Endothelial cell of umbilical vein (primary cell): ENCODE measurements around the gene SLC17A9. TPM values are rescaled to one million over a fixed set of nuclear protein-coding genes. Genes with fewer than 3 reads are reported as not detected.

Experiments
- BruUV-seq: library from RNA; stranded (reverse); fragments of 400-500 nt; replicated peaks from 2 replicates; lab custom pipeline; 2021; lab: Mats Ljungman, UMichigan
- CTCF ChIA-PET: fragments of 300-600, 350-600 bp; sonication (Branson Sonifier 250); formaldehyde crosslinking; loops from one replicate; lab custom pipeline; 2021; ENCODE audit warnings: antibody characterized with exemption, inconsistent platforms; lab: Charles Lee
- POLR2A ChIA-PET: fragments of 300-600, 350-600 bp; sonication (Branson Sonifier 250); formaldehyde crosslinking; loops from one replicate; lab custom pipeline; 2021; ENCODE audit warnings: antibody characterized with exemption, inconsistent platforms; lab: Charles Lee
- DNase-seq: peaks from one replicate; pipeline ENCODE4 v3.0.0-alpha.2; 2011; ENCODE audit warnings: low read depth, low spot score
- FAIRE-seq: peaks from 2 replicates; lab custom pipeline; 2011; peaks lifted over from hg19 to GRCh38; lab: Jason Lieb, UNC
- H2AFZ ChIP-seq: 2 replicates; pipeline ENCODE4 v1.6.0; 2012; ENCODE audit warnings: low read depth, low read length, control low read depth, inconsistent platforms
- H3K27ac ChIP-seq: 2 replicates; pipeline ENCODE4 v1.5.1; 2011; ENCODE audit warnings: low read depth, mild to moderate bottlenecking, control low read depth, low read length, moderate library complexity; ENCODE audit not compliant: insufficient read depth
- H3K27me3 ChIP-seq, 2 experiments: 2 replicates each; pipeline versions ENCODE4 v1.6.0 to v1.6.1; 2011; ENCODE audit warnings: low read length in 2 of 2, mixed read lengths in 1 of 2; ENCODE audit not compliant: control insufficient read depth in 2 of 2, insufficient read depth in 2 of 2
- H3K36me3 ChIP-seq, 2 experiments: 2 replicates in 1 of 2; 3 replicates in 1 of 2; pipeline ENCODE4 v1.5.1; 2011; ENCODE audit warnings: low read length in 2 of 2, mild to moderate bottlenecking in 1 of 2, moderate library complexity in 1 of 2; ENCODE audit not compliant: control insufficient read depth in 2 of 2, insufficient read depth in 2 of 2; ENCODE audit errors: extremely low read depth in 1 of 2
- H3K4me1 ChIP-seq: 3 replicates; pipeline ENCODE4 v1.5.1; 2011; ENCODE audit warnings: mild to moderate bottlenecking, low read length; ENCODE audit not compliant: control insufficient read depth, insufficient read depth; ENCODE audit errors: extremely low read depth
- H3K4me2 ChIP-seq: 2 replicates; pipeline ENCODE4 v1.6.1; 2011; ENCODE audit warnings: low read length, control low read depth, mixed read lengths; ENCODE audit not compliant: insufficient read depth
- H3K4me3 ChIP-seq, 3 experiments: fragments of 200-600 bp in 1 of 3; sonication (generic), shearing (Covaris generic) in 1 of 3; replicated peaks in 1 of 3; 2 replicates each; pipeline ENCODE4 v1.5.1; 2011 to 2016; ENCODE audit warnings: control low read depth in 3 of 3, low read length in 3 of 3, mild to moderate bottlenecking in 2 of 3, inconsistent platforms in 1 of 3, low read depth in 1 of 3, moderate library complexity in 1 of 3; ENCODE audit not compliant: insufficient read depth in 1 of 3
- H3K79me2 ChIP-seq: 2 replicates; pipeline ENCODE4 v1.6.0; 2012; ENCODE audit warnings: low read length, inconsistent platforms; ENCODE audit not compliant: control insufficient read depth, insufficient read depth
- H3K9ac ChIP-seq: replicated peaks from 2 replicates; pipeline ENCODE3; 2011; ENCODE audit warnings: low read length, control low read depth; ENCODE audit not compliant: insufficient read depth; ENCODE audit errors: extremely low read depth
- H3K9me1 ChIP-seq: replicated peaks from 3 replicates; pipeline ENCODE4 v1.6.0; 2011; ENCODE audit warnings: mild to moderate bottlenecking, low read length; ENCODE audit not compliant: control insufficient read depth, insufficient read depth; ENCODE audit errors: extremely low read depth
- H3K9me3 ChIP-seq: replicated peaks from 2 replicates; pipeline ENCODE4 v1.5.1; 2012; ENCODE audit warnings: low read length, inconsistent platforms; ENCODE audit not compliant: control insufficient read depth, insufficient read depth
- H4K20me1 ChIP-seq: replicated peaks from 2 replicates; pipeline ENCODE3; 2011; ENCODE audit warnings: mild to moderate bottlenecking, low read length; ENCODE audit not compliant: control insufficient read depth, insufficient read depth; ENCODE audit errors: extremely low read depth
- EZH2 ChIP-seq: IDR thresholded peaks from 2 replicates; pipeline ENCODE4 v1.6.1; 2012; ENCODE audit warnings: borderline replicate concordance, low read depth, mild to moderate bottlenecking, moderate library complexity, low read length, inconsistent platforms; ENCODE audit not compliant: severe bottlenecking
- FOS ChIP-seq: IDR thresholded peaks from 2 replicates; pipeline ENCODE4 v1.6.1; 2011; ENCODE audit warnings: mild to moderate bottlenecking, low read length, moderate library complexity, borderline replicate concordance; ENCODE audit not compliant: insufficient read depth
- GATA2 ChIP-seq: IDR thresholded peaks from 2 replicates; pipeline ENCODE4 v1.7.0; 2011; ENCODE audit warnings: low read depth, mild to moderate bottlenecking, moderate library complexity, mixed read lengths, low read length; ENCODE audit not compliant: insufficient read length, insufficient read depth
- JUN ChIP-seq: IDR thresholded peaks from 2 replicates; pipeline ENCODE4 v1.6.1; 2011; ENCODE audit warnings: borderline replicate concordance, low read depth; ENCODE audit not compliant: insufficient read length, insufficient read depth
- MYC ChIP-seq: IDR thresholded peaks from one replicate; pipeline ENCODE4 v1.6.1; 2011; ENCODE audit warnings: mild to moderate bottlenecking, low read depth, low read length
- POLR2A ChIP-seq: IDR thresholded peaks from 2 replicates; pipeline ENCODE4 v1.6.1; 2012; ENCODE audit warnings: low read depth, mild to moderate bottlenecking, control low read depth, low read length
- POLR2AphosphoS5 ChIP-seq: IDR thresholded peaks from 2 replicates; pipeline ENCODE4 v1.6.1; 2012; ENCODE audit warnings: low read depth, mild to moderate bottlenecking, control low read depth, low read length, moderate library complexity; ENCODE audit not compliant: insufficient read depth
- dilution Hi-C: fragments of 300-500 bp; cut with MboI; formaldehyde crosslinking; loops from one replicate; pipeline ENCODE4 v1.15.0; 2019; ENCODE audit warnings: low sequenced_read_pairs; ENCODE audit not compliant: extremely low pct_ligation_motif_present
- intact Hi-C: fragments of 100-400 bp; cut with micrococcal nuclease; formaldehyde crosslinking; loops from one replicate; pipeline ENCODE4 v1.10.0; 2022
- polyA plus RNA-seq, 4 experiments: library from polyadenylated mRNA; depleted of rRNA in 3 of 4; stranded (reverse) in 3 of 4; unstranded in 1 of 4; fragments of >200 nt; gene quantifications; 2 replicates each; pipeline versions ENCODE4 v1.2.1 to v1.2.3, GENCODE V29; 2011 to 2012; ENCODE audit warnings: missing spikeins in 1 of 4
- total RNA-seq: library from RNA; stranded (reverse); gene quantifications from 2 replicates; pipeline ENCODE4 v1.2.3, GENCODE V29; 2021
- TF ChIP-seq, protein P1 (sequence below), 2 donors: IDR thresholded peaks; 1 replicate in 1 of 2; 2 replicates in 1 of 2; pipeline ENCODE4 v1.5.1; 2011; ENCODE audit warnings: low read length in 2 of 2, mild to moderate bottlenecking in 2 of 2, moderate library complexity in 2 of 2, control low read depth in 1 of 2, inconsistent platforms in 1 of 2, low read depth in 1 of 2; ENCODE audit not compliant: insufficient read depth in 1 of 2; ENCODE audit errors: extremely low read depth in 1 of 2

The SLC17A9 gene
- total and polyA plus RNA-seq, 2 donors (not counting 3 experiments of a cell fraction or from before 2014, with no cell fraction given): 38.2 to 44.5 TPM

DNA sequence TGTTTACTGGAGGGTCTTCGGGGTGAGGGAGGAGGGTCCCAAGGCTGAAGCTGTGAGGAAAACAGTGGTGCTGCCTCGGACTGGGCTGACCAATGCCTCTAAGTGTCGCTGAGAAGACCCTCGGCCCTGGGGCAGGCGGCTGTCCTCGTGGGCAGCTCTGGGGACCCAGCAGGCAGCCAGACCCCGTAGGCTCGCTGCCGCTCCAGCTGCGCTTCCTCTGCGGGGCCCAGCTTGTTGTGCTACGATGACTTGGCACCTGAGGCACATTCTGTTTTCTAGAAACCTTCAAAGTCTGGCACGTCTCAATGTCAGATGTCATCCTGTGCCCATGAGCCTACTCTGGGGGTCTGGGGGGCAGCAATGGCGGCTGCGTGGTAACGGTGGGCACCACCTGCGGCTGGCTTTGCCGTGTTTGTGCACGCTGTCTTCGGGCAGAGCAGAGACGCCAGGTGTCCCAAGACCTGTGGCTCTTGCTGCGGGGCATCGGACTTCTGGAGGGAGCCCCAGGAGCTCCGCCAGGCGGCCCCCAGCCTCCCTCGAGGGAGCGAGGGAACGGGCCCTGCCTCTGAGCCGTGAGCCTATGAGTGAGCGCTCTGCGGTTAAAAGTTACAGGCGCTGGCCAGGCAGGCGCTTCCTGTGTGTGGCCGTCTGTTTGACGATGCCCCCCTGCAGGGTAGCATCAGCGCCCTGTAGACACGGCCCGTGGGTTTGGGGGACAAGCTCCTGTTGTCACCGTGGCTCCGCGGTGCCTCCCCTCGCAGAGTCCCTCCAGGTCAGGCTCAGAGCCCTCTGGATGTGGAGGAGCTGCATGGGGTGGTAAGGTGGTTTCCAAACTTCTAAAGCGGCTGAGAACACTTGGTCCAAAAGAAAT, 6.8 kb downstream of the SLC17A9 start:
- TF ChIP-seq GATA2 (no peak), EZH2 (no peak), POLR2A (no peak), MYC (no peak), POLR2AphosphoS5 (no peak), FOS (no peak), JUN (no peak)
- TF ChIP-seq, protein P1, sequence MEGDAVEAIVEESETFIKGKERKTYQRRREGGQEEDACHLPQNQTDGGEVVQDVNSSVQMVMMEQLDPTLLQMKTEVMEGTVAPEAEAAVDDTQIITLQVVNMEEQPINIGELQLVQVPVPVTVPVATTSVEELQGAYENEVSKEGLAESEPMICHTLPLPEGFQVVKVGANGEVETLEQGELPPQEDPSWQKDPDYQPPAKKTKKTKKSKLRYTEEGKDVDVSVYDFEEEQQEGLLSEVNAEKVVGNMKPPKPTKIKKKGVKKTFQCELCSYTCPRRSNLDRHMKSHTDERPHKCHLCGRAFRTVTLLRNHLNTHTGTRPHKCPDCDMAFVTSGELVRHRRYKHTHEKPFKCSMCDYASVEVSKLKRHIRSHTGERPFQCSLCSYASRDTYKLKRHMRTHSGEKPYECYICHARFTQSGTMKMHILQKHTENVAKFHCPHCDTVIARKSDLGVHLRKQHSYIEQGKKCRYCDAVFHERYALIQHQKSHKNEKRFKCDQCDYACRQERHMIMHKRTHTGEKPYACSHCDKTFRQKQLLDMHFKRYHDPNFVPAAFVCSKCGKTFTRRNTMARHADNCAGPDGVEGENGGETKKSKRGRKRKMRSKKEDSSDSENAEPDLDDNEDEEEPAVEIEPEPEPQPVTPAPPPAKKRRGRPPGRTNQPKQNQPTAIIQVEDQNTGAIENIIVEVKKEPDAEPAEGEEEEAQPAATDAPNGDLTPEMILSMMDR (IDR thresholded peaks at IDR 0.05; ENCODE audit: extremely low read depth in 1 of 2, insufficient read depth in 1 of 2, low read depth in 1 of 2, low read length in 2 of 2): no peak
- intact Hi-C loops: no loop called here
- H2AFZ ChIP-seq: no peak overlapping the region
- no peaks in the 10 kb centered on the region for H3K9me3 ChIP-seq
- no peak overlapping the region for H3K4me2 ChIP-seq
- BruUV-seq: no TSS peak
- DNase-seq (no peak), FAIRE-seq (no peak)
- ChIA-PET CTCF (no interaction called here), POLR2A (no interaction called here)
- no peak overlapping the region for H3K27ac ChIP-seq
- peaks cover 3% of the 10 kb centered on the region in 2 experiments for H3K36me3 ChIP-seq
- no peaks in the 10 kb centered on the region for H3K27me3 ChIP-seq
- no peaks in the 10 kb centered on the region for H3K9me1 ChIP-seq
- H3K4me3 ChIP-seq: no peak overlapping the region
- no peaks in the 10 kb centered on the region for H4K20me1 ChIP-seq
- dilution Hi-C loops: no loop called here
- H3K4me1 ChIP-seq: peaks cover 4% of the 10 kb centered on the region
- peaks cover 15% of the 10 kb centered on the region for H3K79me2 ChIP-seq
- H3K9ac ChIP-seq: no peak overlapping the region
